ENCODE results near the gene ZCCHC24.
"Not testable (repeated sequence)": the region's sequence is repeated elsewhere in the genome, so short reads cannot be mapped to it uniquely, and the experiment has no call there.

The ZCCHC24 gene

GRCh38 chr10:79449181-79450146 is 4.0 kb upstream of the ZCCHC24 start:
- TF ChIP-seq EZH2phosphoT487 (IDR thresholded peaks at IDR 0.05; ENCODE audit: borderline replicate concordance, low read length) (no peak), CTCF (IDR thresholded peaks at IDR 0.05; ENCODE audit: low read depth, low read length, poor library complexity, severe bottlenecking) (no peak)
- Histone ChIP-seq H3K27me3 (ENCODE audit: control insufficient read depth, low read length) (peaks cover 39% of the 10 kb centered on the region), H3K9me3 (ENCODE audit: control insufficient read depth, insufficient read depth, low read length) (no peaks in the 10 kb centered on the region), H3K36me3 (ENCODE audit: control insufficient read depth, low read length) (no peaks in the 10 kb centered on the region), H3K79me2 (ENCODE audit: control insufficient read depth, low read length) (no peaks in the 10 kb centered on the region), H3K4me3 (ENCODE audit: low read length) (no peak overlapping the region), H3K9me2 (replicated peaks; ENCODE audit: control insufficient read depth, low read length) (no peaks in the 10 kb centered on the region), H4K20me1 (ENCODE audit: control insufficient read depth, insufficient read depth, low read depth, low read length) (no peaks in the 10 kb centered on the region), H3K4me2 (ENCODE audit: low read length) (no peak overlapping the region), H3K27ac (ENCODE audit: low read depth, low read length) (no peak overlapping the region), H3K4me1 (ENCODE audit: control insufficient read depth, low read length) (peaks cover 8% of the 10 kb centered on the region), H3F3A (ENCODE audit: control insufficient read depth, insufficient read depth) (no peaks in the 10 kb centered on the region)

- Histone ChIP-seq H3K36me3 (ENCODE audit: control insufficient read depth, low read length) (no peaks in the 10 kb centered on the region), H3K79me2 (ENCODE audit: control insufficient read depth, low read length) (no peaks in the 10 kb centered on the region), H3K4me3 (ENCODE audit: low read length) (no peak overlapping the region), H3K4me1 (ENCODE audit: control insufficient read depth, low read length) (peaks cover 16% of the 10 kb centered on the region), H3F3A (ENCODE audit: control insufficient read depth, insufficient read depth) (no peaks in the 10 kb centered on the region), H3K27ac (ENCODE audit: low read depth, low read length) (no peak overlapping the region), H3K27me3 (ENCODE audit: control insufficient read depth, low read length) (peaks cover 40% of the 10 kb centered on the region), H3K4me2 (ENCODE audit: low read length) (no peak overlapping the region), H4K20me1 (ENCODE audit: control insufficient read depth, insufficient read depth, low read depth, low read length) (peaks cover 5% of the 10 kb centered on the region), H3K9me2 (replicated peaks; ENCODE audit: control insufficient read depth, low read length) (no peaks in the 10 kb centered on the region), H3K9me3 (ENCODE audit: control insufficient read depth, insufficient read depth, low read length) (no peaks in the 10 kb centered on the region)
- TF ChIP-seq EZH2phosphoT487 (IDR thresholded peaks at IDR 0.05; ENCODE audit: borderline replicate concordance, low read length) (no peak), CTCF (IDR thresholded peaks at IDR 0.05; ENCODE audit: low read depth, low read length, poor library complexity, severe bottlenecking) (no peak)
Measured at GRCh38 chr10:79448732-79449049, 3.3 kb upstream of the ZCCHC24 start.

- TF ChIP-seq CTCF (IDR thresholded peaks at IDR 0.05; ENCODE audit: low read depth, low read length, poor library complexity, severe bottlenecking) (no peak), EZH2phosphoT487 (IDR thresholded peaks at IDR 0.05; ENCODE audit: borderline replicate concordance, low read length) (no peak)
- no peak overlapping the region for H3K4me2 ChIP-seq (ENCODE audit: low read length)
Measured at GRCh38 chr10:79447911-79448731, 2.7 kb upstream of the ZCCHC24 start.

GRCh38 chr10:79447249-79447648 is 1.8 kb upstream of the ZCCHC24 start:
- H3K79me2 ChIP-seq (ENCODE audit: control insufficient read depth, low read length); H3K4me3 ChIP-seq (ENCODE audit: low read length); H3K36me3 ChIP-seq (ENCODE audit: control insufficient read depth, low read length); H3K27ac ChIP-seq (ENCODE audit: low read depth, low read length); H3K9me2 ChIP-seq (replicated peaks; ENCODE audit: control insufficient read depth, low read length); H3K4me2 ChIP-seq (ENCODE audit: low read length); H3F3A ChIP-seq (ENCODE audit: control insufficient read depth, insufficient read depth); H3K9me3 ChIP-seq (ENCODE audit: control insufficient read depth, insufficient read depth, low read length); H4K20me1 ChIP-seq (ENCODE audit: control insufficient read depth, insufficient read depth, low read depth, low read length): not testable (repeated sequence)
- H3K4me1 ChIP-seq (ENCODE audit: control insufficient read depth, low read length) = peaks cover 20% of the 10 kb centered on the region
- H3K27me3 ChIP-seq (ENCODE audit: control insufficient read depth, low read length) = peaks cover 48% of the 10 kb centered on the region

More at GRCh38 chr10:79447911-79448731, 2.7 kb upstream of the ZCCHC24 start:
- Histone ChIP-seq H3K36me3 (ENCODE audit: control insufficient read depth, low read length) (no peaks in the 10 kb centered on the region), H4K20me1 (ENCODE audit: control insufficient read depth, insufficient read depth, low read depth, low read length) (peaks cover 5% of the 10 kb centered on the region), H3K4me3 (ENCODE audit: low read length) (no peak overlapping the region), H3K27me3 (ENCODE audit: control insufficient read depth, low read length) (peaks cover 40% of the 10 kb centered on the region), H3K27ac (ENCODE audit: low read depth, low read length) (no peak overlapping the region), H3K9me3 (ENCODE audit: control insufficient read depth, insufficient read depth, low read length) (no peaks in the 10 kb centered on the region), H3K4me1 (ENCODE audit: control insufficient read depth, low read length) (peaks cover 20% of the 10 kb centered on the region), H3F3A (ENCODE audit: control insufficient read depth, insufficient read depth) (no peaks in the 10 kb centered on the region), H3K9me2 (replicated peaks; ENCODE audit: control insufficient read depth, low read length) (no peaks in the 10 kb centered on the region), H3K79me2 (ENCODE audit: control insufficient read depth, low read length) (no peaks in the 10 kb centered on the region)

Data from DOHH2 (cell line).